HepG2 (cell line): Measurements from ENCODE around the gene FUT6. TPM values are rescaled to one million over a fixed set of nuclear protein-coding genes. Genes with fewer than 3 reads are reported as not detected.

ENCODE experiments used
- AGO1 ChIP-seq: fragments of 200-400 bp; formaldehyde crosslinking; IDR thresholded peaks from 2 replicates; pipeline ENCODE4 v1.6.1; 2017; ENCODE audit warnings: mild to moderate bottlenecking, low read depth, low read length, moderate library complexity; ENCODE audit not compliant: poor library complexity, severe bottlenecking
- ARID4A ChIP-seq: sonication (generic); formaldehyde crosslinking; IDR thresholded peaks from 2 replicates; pipeline ENCODE4 v1.5.0; 2020; ENCODE audit warnings: mild to moderate bottlenecking, missing genetic modification reagents, borderline replicate concordance
- ARNT ChIP-seq: fragments of 450-650 bp; IDR thresholded peaks from 2 replicates; pipeline ENCODE4 v1.6.1; 2017
- BORCS8-MEF2B ChIP-seq: sonication (generic); formaldehyde crosslinking; IDR thresholded peaks from 2 replicates; pipeline ENCODE4 v1.8.0; 2022; ENCODE audit warnings: mild to moderate bottlenecking, missing genetic modification reagents
- ELF1 ChIP-seq: sonication (generic); formaldehyde crosslinking; IDR thresholded peaks from 2 replicates; pipeline ENCODE4 v1.4.0; 2020; ENCODE audit warnings: missing genetic modification reagents
- MAZ ChIP-seq, 2 experiments: sonication (generic) in 1 of 2; formaldehyde crosslinking in 1 of 2; IDR thresholded peaks; 2 replicates each; pipeline versions ENCODE4 v1.5.0 to v1.6.1; 2012 to 2020; ENCODE audit warnings: low read depth in 2 of 2, mild to moderate bottlenecking in 2 of 2, borderline replicate concordance in 1 of 2, improper control_type of control experiment in 1 of 2, low read length in 1 of 2, missing genetic modification reagents in 1 of 2, moderate library complexity in 1 of 2
- NFATC3 ChIP-seq: sonication (generic); formaldehyde crosslinking; IDR thresholded peaks from 2 replicates; pipeline ENCODE4 v1.5.1; 2020; ENCODE audit warnings: mild to moderate bottlenecking, missing genetic modification reagents
- NFYB ChIP-seq: sonication (generic); formaldehyde crosslinking; IDR thresholded peaks from 2 replicates; pipeline ENCODE4 v1.4.0; 2020; ENCODE audit warnings: missing genetic modification reagents
- NPAS2 ChIP-seq: sonication (generic); formaldehyde crosslinking; IDR thresholded peaks from 2 replicates; pipeline ENCODE4 v1.8.0; 2022; ENCODE audit warnings: mild to moderate bottlenecking, missing genetic modification reagents, borderline replicate concordance
- RBFOX2 ChIP-seq: fragments of 200-400 bp; formaldehyde crosslinking; IDR thresholded peaks from 2 replicates; pipeline ENCODE4 v1.6.1; 2017; ENCODE audit warnings: low read depth, mild to moderate bottlenecking, low read length
- REXO4 ChIP-seq: sonication (generic); formaldehyde crosslinking; IDR thresholded peaks from 2 replicates; pipeline ENCODE4 v1.8.0; 2022; ENCODE audit warnings: missing genetic modification reagents, mild to moderate bottlenecking, borderline replicate concordance
- SMAD3 ChIP-seq: sonication (generic); formaldehyde crosslinking; IDR thresholded peaks from 2 replicates; pipeline ENCODE4 v1.4.0; 2020; ENCODE audit warnings: missing genetic modification reagents
- SP140L ChIP-seq: sonication (generic); formaldehyde crosslinking; IDR thresholded peaks from 2 replicates; pipeline ENCODE4 v1.4.0; 2020; ENCODE audit warnings: missing genetic modification reagents, borderline replicate concordance
- ZFP82 ChIP-seq: sonication (generic); formaldehyde crosslinking; IDR thresholded peaks from 2 replicates; pipeline ENCODE4 v1.5.1; 2020; ENCODE audit warnings: mild to moderate bottlenecking, missing genetic modification reagents, borderline replicate concordance
- ZNF224 ChIP-seq: sonication (generic); formaldehyde crosslinking; IDR thresholded peaks from 2 replicates; pipeline ENCODE4 v1.5.0; 2020; ENCODE audit warnings: mild to moderate bottlenecking, missing genetic modification reagents
- ZNF335 ChIP-seq: sonication (generic); formaldehyde crosslinking; IDR thresholded peaks from 2 replicates; pipeline ENCODE4 v1.4.0; 2020; ENCODE audit warnings: missing genetic modification reagents
- ZNF570 ChIP-seq: sonication (generic); formaldehyde crosslinking; IDR thresholded peaks from 2 replicates; pipeline ENCODE4 v1.4.0; 2020; ENCODE audit warnings: mild to moderate bottlenecking, missing genetic modification reagents, borderline replicate concordance
- ZNF709 ChIP-seq: sonication (generic); formaldehyde crosslinking; IDR thresholded peaks from 2 replicates; pipeline ENCODE4 v1.5.0; 2020; ENCODE audit warnings: mild to moderate bottlenecking, missing genetic modification reagents
- ZNF800 ChIP-seq: sonication (generic); formaldehyde crosslinking; IDR thresholded peaks from 2 replicates; pipeline ENCODE4 v1.4.0; 2020; ENCODE audit warnings: missing genetic modification reagents
- polyA plus RNA-seq, 8 experiments: library from polyadenylated mRNA; depleted of rRNA in 3 of 8; stranded (reverse) in 7 of 8; unstranded in 1 of 8; fragments of >200 nt; fragmentation: Illumina TruSeq in 4 of 8; extraction: Trizol in 4 of 8; gene quantifications; 2 replicates each; pipeline versions ENCODE4 v1.2.1 to v1.2.3, GENCODE V29; 2011 to 2016; ENCODE audit warnings: low read depth in 4 of 8, missing spikeins in 1 of 8, mixed read lengths in 1 of 8; ENCODE audit not compliant: insufficient read depth in 1 of 8
- total RNA-seq, 5 experiments: library from RNA; depleted of rRNA; stranded (reverse); fragments of >200 nt; fragmentation: Illumina TruSeq; extraction: Trizol; gene quantifications; 2 replicates each; pipeline ENCODE4 v1.2.3, GENCODE V29; 2016; ENCODE audit warnings: low read depth in 1 of 5
- TF ChIP-seq, protein P1 (sequence below): IDR thresholded peaks from 2 replicates; pipeline ENCODE4 v1.6.1; 2016; ENCODE audit warnings: low read depth, borderline replicate concordance

The FUT6 gene
- total and polyA plus RNA-seq, 2 of the 13 experiments (the other 11 are each of a cell fraction or from before 2014, with no cell fraction given) = 8.2 to 27.7 TPM

DNA sequence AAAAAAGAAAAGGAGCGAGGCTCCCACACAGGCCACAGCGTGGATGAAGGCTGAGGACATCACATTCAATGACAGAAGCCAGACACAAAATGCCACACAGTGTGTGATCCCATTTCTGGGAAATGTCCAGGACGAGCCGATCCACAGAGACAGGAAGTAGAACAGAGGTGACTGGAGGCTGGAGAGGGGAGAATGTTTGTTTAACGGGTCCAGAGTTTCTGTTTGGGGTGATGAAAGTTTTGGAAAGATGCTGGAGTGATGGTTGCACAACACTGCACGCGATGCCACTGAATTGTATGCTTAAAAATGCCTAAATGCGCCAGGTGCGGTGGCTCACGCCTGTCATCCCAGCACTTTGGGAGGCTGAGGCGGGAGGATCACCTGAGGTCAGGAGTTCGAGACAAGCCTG is 31.5 kb upstream of the FUT6 start (continued):
- TF ChIP-seq, protein P1, sequence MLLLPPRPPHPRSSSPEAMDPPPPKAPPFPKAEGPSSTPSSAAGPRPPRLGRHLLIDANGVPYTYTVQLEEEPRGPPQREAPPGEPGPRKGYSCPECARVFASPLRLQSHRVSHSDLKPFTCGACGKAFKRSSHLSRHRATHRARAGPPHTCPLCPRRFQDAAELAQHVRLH (CRISPR knock-in tag) = peak; percentile 77
- TF ChIP-seq ARNT = no peak
- no peak for TF ChIP-seq MAZ (IDR thresholded peaks at IDR 0.05; ENCODE audit: borderline replicate concordance, low read depth, low read length)
- peak; percentile 58; the same call in 1 of the 2 replicates for TF ChIP-seq MAZ (CRISPR knock-in tag; IDR thresholded peaks at IDR 0.05; ENCODE audit: low read depth)
- peak; percentile 87 for TF ChIP-seq ELF1 (CRISPR knock-in tag)
- TF ChIP-seq REXO4 (CRISPR knock-in tag) = no peak
- 0 out of 2 replicates have a peak, but pooled peaks have one; percentile 29 for TF ChIP-seq BORCS8-MEF2B (CRISPR knock-in tag)
- 0 out of 2 replicates have a peak, but pooled peaks have one; percentile 35 for TF ChIP-seq SP140L (CRISPR knock-in tag)
- TF ChIP-seq ZNF570 (CRISPR knock-in tag) = no peak
- TF ChIP-seq NFATC3 = no peak
- no peak for TF ChIP-seq NPAS2 (CRISPR knock-in tag)
- TF ChIP-seq ZFP82 (CRISPR knock-in tag) = no peak
- peak; percentile 99 for TF ChIP-seq SMAD3 (CRISPR knock-in tag)
- TF ChIP-seq AGO1 = no peak
- no peak for TF ChIP-seq ZNF224 (CRISPR knock-in tag)
- TF ChIP-seq ZNF709 (CRISPR knock-in tag) = 0 out of 2 replicates have a peak, but pooled peaks have one; percentile 30
- TF ChIP-seq NFYB (CRISPR knock-in tag) = 0 out of 2 replicates have a peak, but pooled peaks have one; percentile 19
- peak; percentile 44; the same call in 1 of the 2 replicates for TF ChIP-seq ARID4A (CRISPR knock-in tag)
- TF ChIP-seq ZNF335 (CRISPR knock-in tag) = peak; percentile 73; the same call in 1 of the 2 replicates
- TF ChIP-seq RBFOX2 = no peak
- TF ChIP-seq ZNF800 (CRISPR knock-in tag) = no peak
